ENCODE measurements around the gene CUX1.

CUX1 gene

GRCh38 chr7:102220960-102221800, 403.8 kb downstream of the CUX1 start:
- peak; percentile 21 for DNase-seq (ENCODE audit: low read depth, low spot score)
- ChIA-PET CTCF (interaction anchor here (1.3 kb wide), 1 partner anchor 535 kb away, joined by 4 read pairs; no protein-coding TSS in a partner anchor), POLR2A (no interaction called here)
- peak overlapping the region; percentile 6; the same call in 1 of the 2 replicates for H3K4me3 ChIP-seq (ENCODE audit: low read depth, low read length)
- TF ChIP-seq CTCF (IDR thresholded peaks at IDR 0.05; ENCODE audit: insufficient read depth, low read length, missing control alignments): no peak

DNA sequence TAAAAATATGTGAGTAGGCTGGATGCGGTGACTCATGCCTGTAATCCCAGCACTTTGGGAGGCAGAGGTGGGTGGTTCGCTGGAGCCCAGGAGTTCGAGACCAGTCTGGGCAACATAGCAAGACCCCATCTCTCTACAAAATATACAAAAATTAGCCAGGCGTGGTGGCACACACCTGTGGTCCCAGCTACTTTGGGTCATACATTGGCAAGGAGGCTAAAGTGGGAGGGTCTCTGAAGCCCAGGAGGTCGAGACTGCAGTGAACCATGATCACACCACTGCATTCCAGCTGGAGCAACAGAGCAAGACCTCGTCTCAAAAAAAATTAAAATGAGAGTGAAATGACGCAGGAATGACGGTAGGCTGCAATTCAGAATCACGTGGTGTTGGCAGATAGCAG, 404.5 kb downstream of the CUX1 start:
- ChIA-PET CTCF (interaction anchor here (1.3 kb wide), 1 partner anchor 536 kb away, joined by 4 read pairs; no protein-coding TSS in a partner anchor), POLR2A (no interaction called here)
- no peak overlapping the region for H3K4me3 ChIP-seq (ENCODE audit: low read depth, low read length)
- DNase-seq (ENCODE audit: low read depth, low spot score): no peak
- TF ChIP-seq CTCF (IDR thresholded peaks at IDR 0.05; ENCODE audit: insufficient read depth, low read length, missing control alignments): no peak

- ChIA-PET POLR2A (no interaction called here), CTCF (no interaction called here)
- no peak for TF ChIP-seq CTCF (IDR thresholded peaks at IDR 0.05; ENCODE audit: insufficient read depth, low read length, missing control alignments)
- H3K4me3 ChIP-seq (ENCODE audit: low read depth, low read length): no peak overlapping the region
- no peak for DNase-seq (ENCODE audit: low read depth, low spot score)
Observed at GRCh38 chr7:102222445-102222844, 405.0 kb downstream of the CUX1 start.

GRCh38 chr7:102223184-102223583, 405.8 kb downstream of the CUX1 start:
- TF ChIP-seq CTCF (IDR thresholded peaks at IDR 0.05; ENCODE audit: insufficient read depth, low read length, missing control alignments): no peak
- no peak for DNase-seq (ENCODE audit: low read depth, low spot score)
- CTCF ChIA-PET: no interaction called here
- H3K4me3 ChIP-seq (ENCODE audit: low read depth, low read length): no peak overlapping the region
- POLR2A ChIA-PET: no interaction called here

- ChIA-PET POLR2A (no interaction called here), CTCF (no interaction called here)
- TF ChIP-seq CTCF (IDR thresholded peaks at IDR 0.05; ENCODE audit: insufficient read depth, low read length, missing control alignments): no peak
- H3K4me3 ChIP-seq (ENCODE audit: low read depth, low read length): no peak overlapping the region
- DNase-seq (ENCODE audit: low read depth, low spot score): no peak
Observed at GRCh38 chr7:102225025-102225424, 407.6 kb downstream of the CUX1 start.

DNA sequence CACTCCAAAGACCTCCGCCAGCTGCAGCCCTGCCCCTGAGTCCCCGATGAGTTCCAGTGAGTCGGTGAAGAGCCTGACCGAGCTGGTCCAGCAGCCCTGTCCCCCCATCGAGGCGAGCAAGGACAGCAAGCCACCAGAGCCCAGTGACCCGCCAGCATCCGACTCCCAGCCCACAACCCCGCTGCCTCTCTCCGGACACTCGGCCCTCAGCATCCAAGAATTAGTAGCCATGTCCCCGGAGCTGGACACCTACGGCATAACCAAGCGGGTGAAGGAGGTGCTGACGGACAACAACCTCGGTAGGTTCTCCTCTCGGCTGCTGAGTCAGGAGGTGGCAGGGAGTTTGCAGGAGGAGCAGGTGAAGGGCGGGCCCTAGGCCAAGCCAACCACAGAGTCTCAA, 409.9 kb downstream of the CUX1 start:
- CTCF ChIA-PET: interaction anchor here (1.9 kb wide), 1 partner anchor 9 kb away, joined by 13 read pairs; no protein-coding TSS in a partner anchor
- no peak for TF ChIP-seq CTCF (IDR thresholded peaks at IDR 0.05; ENCODE audit: insufficient read depth, low read length, missing control alignments)

More for the DNA sequence above, 409.9 kb downstream of the CUX1 start:
- H3K4me3 ChIP-seq (ENCODE audit: low read depth, low read length): no peak overlapping the region
- POLR2A ChIA-PET: interaction anchor here (0.6 kb wide), 1 partner anchor 462 kb away, joined by 7 read pairs; no protein-coding TSS in a partner anchor
- DNase-seq (ENCODE audit: low read depth, low spot score): no peak
